Neural cell (in vitro differentiated cells): ENCODE measurements around the gene PAN3. TPM values are rescaled to one million over a fixed set of nuclear protein-coding genes. Genes with fewer than 3 reads are reported as not detected.

Experiments used
- H2AFZ ChIP-seq: fragments of 200-600, 300-800 bp; sonication (generic), shearing (Covaris generic); 2 replicates; pipeline ENCODE4 v1.6.0; 2014; ENCODE audit warnings: low read depth, mild to moderate bottlenecking, antibody characterized with exemption, low read length, moderate library complexity
- H3F3A ChIP-seq: fragments of 200-600 bp; shearing (Covaris generic); 2 replicates; pipeline ENCODE4 v1.6.1; 2016; ENCODE audit warnings: mild to moderate bottlenecking, moderate library complexity, mixed read lengths, antibody characterized with exemption, low read length; ENCODE audit not compliant: insufficient read depth, poor library complexity, severe bottlenecking
- H3K27ac ChIP-seq: fragments of 200-600, 300-800 bp; sonication (generic), shearing (Covaris generic); 2 replicates; pipeline ENCODE4 v1.5.1; 2014; ENCODE audit warnings: mild to moderate bottlenecking, low read length, moderate library complexity
- H3K27me3 ChIP-seq: fragments of 300-800, 200-600 bp; sonication (generic), shearing (Covaris generic); 2 replicates; pipeline ENCODE4 v1.6.0; 2014; ENCODE audit warnings: mild to moderate bottlenecking, low read depth, low read length, moderate library complexity; ENCODE audit not compliant: insufficient read depth
- H3K36me3 ChIP-seq: fragments of 300-800, 200-600 bp; sonication (generic), shearing (Covaris generic); 2 replicates; pipeline ENCODE4 v1.5.1; 2014; ENCODE audit warnings: mild to moderate bottlenecking, antibody characterized with exemption, low read length, moderate library complexity; ENCODE audit not compliant: insufficient read depth
- H3K4me2 ChIP-seq: fragments of 300-800, 200-600 bp; sonication (generic), shearing (Covaris generic); 2 replicates; pipeline ENCODE4 v1.6.0; 2014; ENCODE audit warnings: mild to moderate bottlenecking, low read length
- H3K4me3 ChIP-seq: fragments of 300-800, 200-600 bp; sonication (generic), shearing (Covaris generic); 2 replicates; pipeline ENCODE4 v1.5.1; 2014; ENCODE audit warnings: mild to moderate bottlenecking, low read length, moderate library complexity
- H3K79me2 ChIP-seq: fragments of 200-600 bp; shearing (Covaris generic); replicated peaks from 2 replicates; pipeline ENCODE4 v1.6.0; 2014; ENCODE audit warnings: mild to moderate bottlenecking, low read length, moderate library complexity; ENCODE audit not compliant: insufficient read depth
- H3K9ac ChIP-seq: fragments of 300-800, 200-600 bp; sonication (generic), shearing (Covaris generic); 2 replicates; pipeline ENCODE4 v1.6.1; 2016; ENCODE audit warnings: mild to moderate bottlenecking, low read length, mixed read lengths
- H3K9me2 ChIP-seq: fragments of 200-600 bp; shearing (Covaris generic); 2 replicates; pipeline ENCODE4 v1.6.1; 2016; ENCODE audit warnings: mild to moderate bottlenecking, low read length, mixed read lengths; ENCODE audit not compliant: insufficient read depth
- H3K9me3 ChIP-seq: fragments of 200-600, 300-800 bp; sonication (generic), shearing (Covaris generic); 2 replicates; pipeline ENCODE4 v1.6.1; 2016; ENCODE audit warnings: mild to moderate bottlenecking, mixed run types, low read length, moderate library complexity, mixed read lengths
- H4K20me1 ChIP-seq: fragments of 200-600 bp; shearing (Covaris generic); 2 replicates; pipeline ENCODE4 v1.6.1; 2016; ENCODE audit warnings: mild to moderate bottlenecking, mixed run types; ENCODE audit not compliant: insufficient read depth
- CTCF ChIP-seq: fragments of 450-650 bp; IDR thresholded peaks from 2 replicates; pipeline ENCODE4 v1.5.1; 2014; ENCODE audit warnings: antibody characterized with exemption, mild to moderate bottlenecking, moderate library complexity; ENCODE audit not compliant: poor library complexity, severe bottlenecking
- EP300 ChIP-seq: fragments of 450-650 bp; conservative IDR thresholded peaks from 2 replicates; pipeline ENCODE4 v1.6.1; 2014; ENCODE audit warnings: antibody characterized with exemption, mild to moderate bottlenecking, moderate library complexity; ENCODE audit not compliant: poor library complexity, severe bottlenecking
- EZH2 ChIP-seq: fragments of 200-600, 300-800 bp; shearing (Covaris generic), sonication (generic); IDR thresholded peaks from 2 replicates; pipeline ENCODE4 v1.6.1; 2014; ENCODE audit warnings: antibody characterized with exemption, low read length, borderline replicate concordance, mild to moderate bottlenecking; ENCODE audit not compliant: insufficient read depth, poor library complexity, severe bottlenecking
- MXI1 ChIP-seq: fragments of 450-650 bp; conservative IDR thresholded peaks from 2 replicates; pipeline ENCODE4 v1.6.1; 2014; ENCODE audit warnings: antibody characterized with exemption, mild to moderate bottlenecking; ENCODE audit not compliant: poor library complexity, severe bottlenecking
- POLR2AphosphoS5 ChIP-seq: IDR thresholded peaks from 2 replicates; pipeline ENCODE4 v1.6.1; 2012
- RAD21 ChIP-seq: fragments of 450-650 bp; conservative IDR thresholded peaks from 2 replicates; pipeline ENCODE4 v1.6.1; 2014; ENCODE audit warnings: antibody characterized with exemption, mild to moderate bottlenecking, moderate library complexity
- REST ChIP-seq: IDR thresholded peaks from 2 replicates; pipeline ENCODE4 v1.6.1; 2012; ENCODE audit warnings: borderline replicate concordance
- SMC3 ChIP-seq: fragments of 450-650 bp; conservative IDR thresholded peaks from 2 replicates; pipeline ENCODE4 v1.6.1; 2014; ENCODE audit warnings: antibody characterized with exemption, mild to moderate bottlenecking, moderate library complexity; ENCODE audit not compliant: poor library complexity
- TAF1 ChIP-seq: IDR thresholded peaks from 2 replicates; pipeline ENCODE4 v1.6.1; 2012; ENCODE audit warnings: low read depth
- polyA plus RNA-seq: library from polyadenylated mRNA; depleted of rRNA; stranded (reverse); fragments of >200 nt; gene quantifications from 2 replicates; pipeline ENCODE4 v1.2.3, GENCODE V29; 2014

The PAN3 gene
- polyA plus RNA-seq, 1 donor from 2014 or later, result 44.0 TPM

- no peak overlapping the region for H2AFZ ChIP-seq
- no peaks in the 10 kb centered on the region for H3K79me2 ChIP-seq
- no peaks in the 10 kb centered on the region for H3K27me3 ChIP-seq
- no peak overlapping the region for H3K27ac ChIP-seq
- H3K4me2 ChIP-seq, result no peak overlapping the region
- TF ChIP-seq RAD21 (no peak), MXI1 (no peak), EP300 (no peak), TAF1 (no peak), SMC3 (no peak), EZH2 (no peak), REST (no peak), CTCF (no peak), POLR2AphosphoS5 (no peak)
- H3K4me3 ChIP-seq, result no peak overlapping the region
- no peaks in the 10 kb centered on the region for H3F3A ChIP-seq
- H3K9me2 ChIP-seq, result no peaks in the 10 kb centered on the region
- H3K9me3 ChIP-seq, result no peaks in the 10 kb centered on the region
- H3K9ac ChIP-seq, result no peak overlapping the region
- H4K20me1 ChIP-seq, result no peaks in the 10 kb centered on the region
- H3K36me3 ChIP-seq, result no peaks in the 10 kb centered on the region
Measured at GRCh38 chr13:28116736-28117135, 21.6 kb upstream of the PAN3 start.

GRCh38 chr13:28117689-28118377, 20.5 kb upstream of the PAN3 start:
- Histone ChIP-seq H3K4me3 (no peak overlapping the region), H4K20me1 (no peaks in the 10 kb centered on the region), H3K9ac (no peak overlapping the region), H3K79me2 (no peaks in the 10 kb centered on the region), H3K4me2 (no peak overlapping the region), H3K9me3 (no peaks in the 10 kb centered on the region), H3K9me2 (no peaks in the 10 kb centered on the region), H3K27me3 (no peaks in the 10 kb centered on the region), H3K27ac (no peak overlapping the region), H3F3A (no peaks in the 10 kb centered on the region), H2AFZ (no peak overlapping the region), H3K36me3 (no peaks in the 10 kb centered on the region)
- TF ChIP-seq CTCF (no peak), EZH2 (no peak), MXI1 (no peak), RAD21 (no peak), REST (no peak), EP300 (no peak), TAF1 (no peak), POLR2AphosphoS5 (no peak), SMC3 (no peak)
